ENCODE measurements around the gene SPNS3. TPM values are rescaled to one million over a fixed set of nuclear protein-coding genes. Genes with fewer than 3 reads are reported as not detected.
A peak's percentile ranks its signal among the peaks of the same experiment; 100 is the strongest.

Gene SPNS3
- total and polyA plus RNA-seq, 2 of the 4 experiments (the other 2 are of a cell fraction): 0.18 TPM; not detected in 1

DNA sequence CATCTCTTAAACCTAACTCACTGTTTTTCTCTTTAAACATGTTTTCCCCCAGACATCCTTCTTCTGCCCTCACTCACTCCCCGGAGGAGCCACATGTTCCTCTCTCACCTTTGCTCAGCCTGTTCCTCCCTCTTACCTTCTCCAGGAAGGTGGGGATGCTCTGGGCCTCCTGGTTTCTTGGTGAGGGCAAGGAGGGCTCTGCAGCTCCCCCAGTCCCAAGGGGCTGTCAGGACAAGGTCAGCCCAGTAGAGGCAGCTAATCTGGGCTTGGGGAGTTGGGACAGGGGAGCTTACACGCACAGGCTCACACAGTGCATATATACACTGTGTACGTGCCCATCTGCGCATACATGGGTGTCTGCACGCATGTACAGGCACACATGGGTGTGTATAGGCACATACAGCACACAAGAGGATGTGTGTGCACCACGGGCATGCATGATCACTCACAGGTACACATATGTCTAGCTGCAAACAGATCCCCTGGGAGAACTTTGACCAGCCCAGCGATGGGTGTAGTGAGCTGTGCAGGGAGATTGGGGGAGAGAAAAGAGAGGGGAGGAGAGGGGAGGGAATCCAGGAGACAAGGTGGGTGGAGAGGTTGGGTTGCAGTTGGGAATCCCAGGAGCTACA is 28.6 kb upstream of the SPNS3 start:
- no TSS peak for BruUV-seq (replicated peaks)
- dilution Hi-C loops (cut with HindIII; ENCODE audit: low sequenced_read_pairs, unreplicated experiment): no loop called here
- no peak for ATAC-seq (ENCODE audit: low read depth)

More for the DNA sequence above, 28.6 kb upstream of the SPNS3 start:
- no peak overlapping the region for H2BK120ac ChIP-seq (ENCODE audit: low read depth, low read length)
- H3K4me2 ChIP-seq (ENCODE audit: low read depth, low read length): no peak overlapping the region
- in situ Hi-C loops (cut with MboI; ENCODE audit: low sequenced_read_pairs): no loop called here
- no peaks in the 10 kb centered on the region for H3K36me3 ChIP-seq (ENCODE audit: control insufficient read depth, insufficient read depth, low read length)
- H4K20me1 ChIP-seq (ENCODE audit: insufficient read depth, low read length): no peaks in the 10 kb centered on the region
- peak overlapping the region; percentile 9 for H2AK9ac ChIP-seq (replicated peaks; ENCODE audit: low read depth, low read length, poor library complexity)
- 67% methylated on average over 1 of the region's 7 CpGs; no CpG with 5 or more reads in 1 of the 2 experiments for WGBS, 2 experiments (ENCODE audit: extremely low coverage in 2 of 2, insufficient read length in 1 of 2)
- H4K5ac ChIP-seq (ENCODE audit: low read depth, low read length): no peak overlapping the region
- ChIA-PET CTCF (no interaction called here), POLR2A (ENCODE audit: unreplicated experiment) (no interaction called here)
- no peak overlapping the region for H4K8ac ChIP-seq (ENCODE audit: low read depth in 2 of 2, low read length in 2 of 2)
- no peak overlapping the region for H2AK5ac ChIP-seq (ENCODE audit: low read depth, low read length)
- no peak overlapping the region for H3K18ac ChIP-seq (ENCODE audit: low read depth, low read length)
- no peak overlapping the region for H3K9ac ChIP-seq (ENCODE audit: low read depth, low read length)
- no peak overlapping the region for H3K14ac ChIP-seq (replicated peaks; ENCODE audit: low read depth, low read length)
- no peaks in the 10 kb centered on the region for H3K9me3 ChIP-seq (ENCODE audit: control insufficient read depth, insufficient read depth, low read length)
- intact Hi-C loops (cut with micrococcal nuclease): no loop called here
- H3K4ac ChIP-seq (ENCODE audit: low read depth, low read length): no peak overlapping the region
- no peak overlapping the region for H2BK15ac ChIP-seq (ENCODE audit: low read depth, low read length)
- no peaks in the 10 kb centered on the region for H3K4me1 ChIP-seq (ENCODE audit: control insufficient read depth, insufficient read depth, low read length)
- no peak overlapping the region for H3K23ac ChIP-seq (ENCODE audit: low read depth, low read length)
- no peaks in the 10 kb centered on the region for H3K27me3 ChIP-seq (ENCODE audit: control insufficient read depth, insufficient read depth, low read length)
- no peak overlapping the region for H2BK5ac ChIP-seq (ENCODE audit: low read depth, low read length, poor library complexity, severe bottlenecking)
- H3K9me1 ChIP-seq (ENCODE audit: insufficient read depth, low read length): 0 out of 2 replicates have a peak, but pooled peaks cover 4% of the 10 kb centered on the region
- no peak overlapping the region for H3K4me3 ChIP-seq (ENCODE audit: insufficient read depth, low read depth, low read length)
- no peak overlapping the region for H4K91ac ChIP-seq (ENCODE audit: insufficient read depth, low read depth, low read length)
- DNase-seq: no peak
- no peak overlapping the region for H3K56ac ChIP-seq (ENCODE audit: extremely low read depth, insufficient read depth, low read length)
- no peak overlapping the region for H2BK20ac ChIP-seq (ENCODE audit: low read depth, low read length)
- TF ChIP-seq, protein P1, sequence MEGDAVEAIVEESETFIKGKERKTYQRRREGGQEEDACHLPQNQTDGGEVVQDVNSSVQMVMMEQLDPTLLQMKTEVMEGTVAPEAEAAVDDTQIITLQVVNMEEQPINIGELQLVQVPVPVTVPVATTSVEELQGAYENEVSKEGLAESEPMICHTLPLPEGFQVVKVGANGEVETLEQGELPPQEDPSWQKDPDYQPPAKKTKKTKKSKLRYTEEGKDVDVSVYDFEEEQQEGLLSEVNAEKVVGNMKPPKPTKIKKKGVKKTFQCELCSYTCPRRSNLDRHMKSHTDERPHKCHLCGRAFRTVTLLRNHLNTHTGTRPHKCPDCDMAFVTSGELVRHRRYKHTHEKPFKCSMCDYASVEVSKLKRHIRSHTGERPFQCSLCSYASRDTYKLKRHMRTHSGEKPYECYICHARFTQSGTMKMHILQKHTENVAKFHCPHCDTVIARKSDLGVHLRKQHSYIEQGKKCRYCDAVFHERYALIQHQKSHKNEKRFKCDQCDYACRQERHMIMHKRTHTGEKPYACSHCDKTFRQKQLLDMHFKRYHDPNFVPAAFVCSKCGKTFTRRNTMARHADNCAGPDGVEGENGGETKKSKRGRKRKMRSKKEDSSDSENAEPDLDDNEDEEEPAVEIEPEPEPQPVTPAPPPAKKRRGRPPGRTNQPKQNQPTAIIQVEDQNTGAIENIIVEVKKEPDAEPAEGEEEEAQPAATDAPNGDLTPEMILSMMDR (conservative IDR thresholded peaks at IDR 0.05; ENCODE audit: low read depth, low read length): no peak
- TF ChIP-seq RCOR1 (IDR thresholded peaks at IDR 0.05; ENCODE audit: insufficient replicate concordance, low read length) (no peak), FOS (IDR thresholded peaks at IDR 0.05; ENCODE audit: low read depth, low read length) (no peak), RAD21 (IDR thresholded peaks at IDR 0.05; ENCODE audit: low read length) (no peak), MAZ (IDR thresholded peaks at IDR 0.05; ENCODE audit: borderline replicate concordance, low read depth, low read length) (no peak), SMC3 (IDR thresholded peaks at IDR 0.05; ENCODE audit: low read depth, low read length) (no peak), USF2 (IDR thresholded peaks at IDR 0.05; ENCODE audit: low read depth, low read length) (no peak), BHLHE40 (IDR thresholded peaks at IDR 0.05; ENCODE audit: low read depth, low read length) (no peak), MAFK (IDR thresholded peaks at IDR 0.05; ENCODE audit: low read depth, low read length) (no peak), POLR2A (IDR thresholded peaks at IDR 0.05; ENCODE audit: low read depth, low read length) (no peak), ELK1 (IDR thresholded peaks at IDR 0.05; ENCODE audit: borderline replicate concordance, low read depth, low read length) (no peak), CEBPB (IDR thresholded peaks at IDR 0.05; ENCODE audit: low read depth, low read length) (no peak), MXI1 (IDR thresholded peaks at IDR 0.05; ENCODE audit: borderline replicate concordance, low read depth, low read length) (no peak)
- peak overlapping the region; percentile 41 for H2AFZ ChIP-seq (replicated peaks; ENCODE audit: low read length, poor library complexity)
- H3K27ac ChIP-seq (ENCODE audit: insufficient read depth, low read length): no peak overlapping the region
- H3K79me1 ChIP-seq (ENCODE audit: low read depth in 1 of 2, low read length in 2 of 2): no peaks in the 10 kb centered on the region

All from IMR-90 (cell line).